Activated CD4-positive, CD25-positive, alpha-beta regulatory T cell treated with anti-CD3 and anti-CD28 coated beads, Interleukin-2, amount 50 U/mL, for 24 hours (primary cell): ENCODE data around the gene TLR2.
A peak's percentile ranks its signal among the peaks of the same experiment; 100 is the strongest.
"Not testable (repeated sequence)": the region's sequence is repeated elsewhere in the genome, so short reads cannot be mapped to it uniquely, and the experiment has no call there.

Source experiments
- ATAC-seq, 2 donors: fragments of 150-1000 bp; cut with Tn5 transposase; one replicate each; pipeline ENCODE4 v1.10.0; 2021; ENCODE audit warnings: mild to moderate bottlenecking in 1 of 2, moderate library complexity in 1 of 2

The TLR2 gene

GRCh38 chr4:153661908-153662307 lies 22.2 kb upstream of the TLR2 start:
- no peak for ATAC-seq

DNA sequence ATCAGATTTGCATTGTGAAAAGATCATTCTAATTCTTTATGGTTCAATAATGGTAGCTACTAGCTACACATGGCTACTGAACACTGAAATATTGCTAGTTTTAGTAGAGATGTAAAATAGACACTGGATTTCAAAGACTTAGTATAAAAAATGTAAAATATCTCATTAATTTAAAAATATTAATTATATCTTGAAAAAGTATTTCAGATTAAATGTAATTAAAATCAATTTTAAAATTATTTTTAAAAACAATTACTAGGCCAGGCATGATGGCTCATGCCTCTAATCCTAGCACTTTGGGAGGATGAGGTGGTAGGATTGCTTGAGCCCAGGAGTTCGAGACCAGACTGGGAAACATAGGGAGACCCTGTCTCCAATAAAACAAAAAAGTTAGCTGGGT lies 20.4 kb upstream of the TLR2 start:
- ATAC-seq, result no peak

- not testable (repeated sequence) for ATAC-seq
Measured at GRCh38 chr4:153666505-153666904, 17.6 kb upstream of the TLR2 start.

- ATAC-seq, result no peak
Measured at GRCh38 chr4:153668647-153669046, 15.4 kb upstream of the TLR2 start.

DNA sequence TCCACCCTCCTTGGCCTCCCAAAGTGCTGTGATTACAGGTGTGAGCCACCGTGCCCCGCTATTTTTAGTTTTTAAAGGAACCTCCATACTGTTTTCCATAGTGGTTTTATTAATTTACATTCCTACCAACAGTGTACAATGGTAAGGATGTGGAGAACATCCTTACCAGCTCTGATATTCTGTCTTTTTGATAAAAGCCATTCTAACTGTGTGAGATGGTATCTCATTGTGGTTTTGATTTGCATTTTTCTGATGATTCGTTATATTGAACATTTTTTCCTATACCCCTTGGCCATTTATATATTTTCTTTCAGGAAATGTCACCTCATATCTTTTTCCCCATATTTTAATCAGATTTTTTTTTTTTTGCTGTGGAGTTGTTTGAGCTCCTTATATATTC lies 14.2 kb upstream of the TLR2 start:
- ATAC-seq, result no peak

- no peak for ATAC-seq
Measured at GRCh38 chr4:153676486-153676885, 7.6 kb upstream of the TLR2 start.

DNA sequence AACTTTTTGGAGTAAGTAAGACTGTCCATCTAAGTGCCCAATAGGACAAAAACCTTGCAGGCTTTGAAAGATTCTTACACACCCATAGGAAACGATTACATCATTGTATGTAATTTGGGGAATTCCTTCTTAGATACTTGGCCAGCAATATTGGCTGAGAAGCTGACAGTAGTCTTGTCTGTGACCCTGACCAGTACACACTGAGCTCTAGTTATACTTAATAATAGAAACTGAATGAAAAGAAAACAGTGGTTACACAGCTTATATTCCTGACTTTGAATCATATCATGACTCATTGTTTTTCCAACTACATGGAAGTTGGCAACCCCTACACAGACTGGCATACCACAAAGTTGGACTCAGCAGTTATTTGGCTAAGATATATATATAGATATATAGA lies 7.1 kb upstream of the TLR2 start:
- no peak for ATAC-seq

GRCh38 chr4:153679486-153679885 lies 4.6 kb upstream of the TLR2 start:
- no peak for ATAC-seq

DNA sequence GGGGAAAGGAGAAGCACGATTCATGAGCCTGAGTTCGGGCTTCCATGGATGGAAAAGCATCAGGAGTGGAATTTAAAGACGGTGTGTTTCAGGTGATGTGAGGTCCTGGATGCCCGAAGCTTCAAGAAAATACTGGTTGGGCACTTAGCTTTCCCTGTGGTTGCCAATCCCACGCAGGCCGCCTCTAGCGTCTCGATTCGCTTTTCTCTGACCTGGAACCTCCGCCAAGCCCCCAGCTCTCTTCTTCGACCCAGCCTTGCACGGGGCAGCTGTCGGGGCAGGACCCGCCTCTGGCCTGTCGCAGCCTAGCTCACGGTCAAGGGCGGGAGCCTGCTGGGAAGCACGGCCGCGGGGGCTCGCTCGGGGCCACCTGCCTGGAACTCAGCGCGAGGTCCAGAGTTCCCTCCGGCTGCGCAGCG lies 308 bp upstream of the TLR2 start:
- no peak for ATAC-seq

GRCh38 chr4:153684971-153685371 lies 891 bp downstream of the TLR2 start:
- no peak for ATAC-seq

GRCh38 chr4:153704522-153704921 lies 20.4 kb downstream of the TLR2 start:
- ATAC-seq, result no peak

GRCh38 chr4:153705743-153706468 lies 21.8 kb downstream of the TLR2 start:
- no peak for ATAC-seq

DNA sequence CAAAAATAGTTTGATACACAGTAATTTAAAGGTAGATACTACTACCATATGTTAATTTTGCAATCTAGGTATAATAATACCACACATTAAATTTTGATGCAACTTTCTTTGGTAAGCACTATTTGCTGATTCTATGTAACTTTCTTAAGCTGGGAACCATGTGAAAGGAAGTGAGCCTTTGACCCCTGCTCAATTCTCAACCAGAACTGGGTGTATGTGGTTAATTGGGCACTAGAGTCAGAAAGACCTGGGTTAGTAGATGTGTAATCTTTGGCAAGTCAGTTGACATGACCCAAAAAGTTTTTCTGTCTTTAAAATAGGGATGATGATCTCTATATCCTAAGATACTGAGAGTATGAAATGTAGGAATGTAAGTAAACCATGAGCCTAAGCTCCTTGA lies 22.4 kb downstream of the TLR2 start:
- no peak for ATAC-seq

- no peak for ATAC-seq
Measured at GRCh38 chr4:153710681-153711080, 26.6 kb downstream of the TLR2 start.

DNA sequence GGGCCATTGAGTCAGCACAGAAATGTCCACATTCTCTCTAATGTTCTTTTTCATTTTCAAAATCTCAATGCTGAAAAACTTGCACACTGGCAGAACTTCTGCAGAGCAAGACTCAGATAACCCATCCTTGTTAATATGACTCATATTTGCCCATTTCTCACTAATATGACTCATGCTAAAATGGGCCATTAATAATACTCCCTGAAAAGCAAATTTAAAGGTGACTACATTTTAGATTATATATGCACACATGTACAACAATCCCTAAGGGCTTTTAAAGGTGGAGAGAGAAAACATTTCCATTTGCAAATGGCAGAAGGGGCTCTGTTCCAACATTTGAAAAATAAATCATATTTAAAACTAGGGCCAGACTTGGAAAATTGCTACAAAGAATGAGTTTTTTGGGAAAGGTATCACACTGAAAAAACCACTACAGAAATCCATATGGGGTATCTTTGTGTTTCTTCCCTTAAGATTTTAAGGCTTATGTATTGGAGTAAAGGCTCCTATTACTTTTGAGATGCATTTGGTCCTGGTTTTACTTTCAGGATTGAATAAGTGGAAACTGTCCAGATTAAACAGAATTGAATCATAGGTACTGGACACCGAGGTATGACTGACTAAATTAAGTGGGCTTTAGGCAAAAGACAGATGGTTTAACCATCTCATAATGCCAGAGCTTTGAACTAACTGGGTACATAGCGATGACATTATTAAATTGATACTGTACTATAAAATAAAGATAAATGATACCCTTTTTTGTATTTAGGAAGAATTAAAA lies 30.0 kb downstream of the TLR2 start:
- ATAC-seq, result peak; percentile 78 to 87

DNA sequence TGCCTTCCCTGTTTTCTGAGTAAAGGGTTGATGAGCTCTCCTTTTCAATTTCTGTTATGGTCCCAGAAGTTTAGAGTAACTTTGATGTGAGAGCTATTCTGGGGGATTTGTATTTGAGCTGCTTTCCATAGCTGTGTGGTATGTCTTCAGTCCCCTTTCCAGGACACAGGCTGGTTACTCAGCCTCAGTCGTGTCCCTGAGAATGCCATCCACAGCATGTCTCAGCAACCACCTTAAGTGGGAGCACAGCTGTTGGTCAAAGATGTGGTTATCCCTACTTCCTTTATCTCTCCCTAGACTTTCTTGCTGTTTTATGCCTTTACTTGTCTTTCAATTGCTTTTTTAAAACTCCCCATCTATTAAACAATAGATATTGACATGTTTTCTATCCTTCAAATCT lies 38.0 kb downstream of the TLR2 start:
- ATAC-seq, result no peak

DNA sequence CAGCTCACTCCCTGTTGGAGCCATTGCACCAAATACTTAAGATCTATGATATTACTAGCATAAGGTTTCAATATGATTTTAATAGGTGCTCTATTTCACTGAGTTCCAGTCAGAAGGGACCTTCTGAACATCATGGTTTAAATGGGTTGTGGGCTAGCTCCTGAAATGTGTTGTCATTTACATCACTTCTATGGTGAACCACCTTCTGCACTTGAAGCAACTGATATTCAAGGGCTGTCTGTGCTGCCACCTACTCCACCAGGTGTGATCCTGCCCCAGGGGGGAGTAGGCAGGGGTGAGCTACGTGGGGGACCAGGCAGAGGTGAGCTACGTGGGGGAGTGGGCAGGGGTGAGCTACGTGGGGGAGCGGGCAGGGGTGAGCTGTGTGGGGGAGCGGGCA lies 40.5 kb downstream of the TLR2 start:
- ATAC-seq, result peak in 1 of 2 donors; percentile 38

DNA sequence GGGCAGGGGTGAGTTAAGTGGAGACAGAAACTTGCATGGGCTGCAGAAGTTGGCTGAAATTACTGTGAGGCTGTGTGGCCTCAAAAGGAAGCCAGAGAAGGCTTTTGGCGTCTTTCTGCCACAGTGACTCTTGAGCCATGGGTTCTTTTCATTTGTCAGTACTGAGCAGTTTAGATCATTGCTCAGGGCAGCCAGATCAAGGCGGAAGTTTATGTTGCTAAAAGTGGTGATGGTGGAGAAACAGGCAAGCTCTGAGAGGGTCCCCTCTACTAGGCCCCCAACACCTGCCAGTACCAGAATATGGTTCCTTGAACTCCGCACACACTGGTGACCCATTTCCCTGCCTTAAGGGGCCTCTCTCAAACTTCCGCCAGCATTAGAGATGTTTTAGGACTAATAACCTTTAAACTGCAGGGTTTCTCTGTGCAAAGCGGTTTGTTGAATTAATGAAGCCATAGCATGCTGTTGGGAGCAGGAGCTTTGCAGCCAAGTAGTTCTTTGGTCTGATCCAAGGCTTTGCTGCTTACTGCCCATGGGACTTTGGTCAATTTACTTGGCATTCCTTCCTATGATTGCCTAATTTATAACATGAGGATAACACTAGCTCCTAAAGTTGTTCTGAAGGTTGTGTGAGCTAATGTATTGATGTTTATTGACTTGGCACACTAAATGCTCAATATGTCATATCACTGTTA lies 41.2 kb downstream of the TLR2 start:
- no peak for ATAC-seq

DNA sequence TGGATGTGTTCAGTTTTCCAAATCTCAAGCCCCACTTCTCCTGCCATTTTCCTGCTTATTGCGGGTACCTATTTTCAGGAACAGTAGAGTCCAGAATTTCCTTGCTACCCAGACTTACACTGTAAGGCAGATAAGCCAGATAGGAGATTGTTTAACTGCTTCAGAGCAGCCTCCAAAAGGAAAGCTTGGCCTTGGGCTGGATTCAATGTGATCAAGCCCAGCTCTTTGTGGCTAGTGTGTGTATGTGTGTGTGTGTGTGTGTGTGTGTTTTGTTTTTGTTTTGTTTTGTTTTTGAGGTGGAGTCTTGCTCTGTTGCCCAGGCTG lies 41.7 kb downstream of the TLR2 start:
- no peak for ATAC-seq

DNA sequence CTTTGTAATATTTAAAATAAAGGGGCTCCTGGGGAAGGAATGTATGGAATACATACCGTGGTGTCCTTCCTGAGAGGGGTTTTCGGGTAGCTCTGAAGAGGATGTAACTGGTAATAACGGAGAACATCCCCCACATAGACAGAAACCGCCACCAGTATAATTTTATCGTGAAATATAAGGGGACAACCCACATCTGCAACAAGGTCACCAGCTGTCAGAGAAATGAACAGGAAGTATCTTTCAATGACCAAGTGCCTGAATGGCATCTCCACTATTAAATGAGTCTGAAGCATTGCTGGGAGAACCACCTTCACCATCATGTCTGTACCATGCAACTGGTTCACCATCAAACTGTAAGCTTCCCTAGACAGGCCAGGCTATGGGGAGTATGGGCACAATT lies 44.1 kb downstream of the TLR2 start:
- no peak for ATAC-seq

GRCh38 chr4:153728660-153729059 lies 44.6 kb downstream of the TLR2 start:
- no peak for ATAC-seq

DNA sequence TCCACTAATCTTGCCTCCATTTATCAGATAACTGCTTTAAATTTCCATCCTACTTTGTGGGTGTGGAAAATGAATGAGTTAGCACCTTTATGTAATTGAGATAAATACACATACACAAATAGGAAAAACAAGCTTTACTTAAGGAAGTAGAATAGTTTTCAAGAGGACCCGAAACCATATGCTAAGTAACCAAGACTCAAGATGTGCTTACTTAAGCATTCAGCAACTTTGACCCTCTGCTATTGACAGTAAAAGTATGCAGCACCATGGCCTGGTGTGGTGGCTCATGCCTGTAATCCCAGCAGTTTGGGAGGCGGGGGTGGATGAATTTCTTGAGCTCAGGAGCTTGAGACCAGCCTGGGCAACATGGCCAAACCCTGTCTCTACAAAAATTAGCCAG lies 45.8 kb downstream of the TLR2 start:
- no peak for ATAC-seq

DNA sequence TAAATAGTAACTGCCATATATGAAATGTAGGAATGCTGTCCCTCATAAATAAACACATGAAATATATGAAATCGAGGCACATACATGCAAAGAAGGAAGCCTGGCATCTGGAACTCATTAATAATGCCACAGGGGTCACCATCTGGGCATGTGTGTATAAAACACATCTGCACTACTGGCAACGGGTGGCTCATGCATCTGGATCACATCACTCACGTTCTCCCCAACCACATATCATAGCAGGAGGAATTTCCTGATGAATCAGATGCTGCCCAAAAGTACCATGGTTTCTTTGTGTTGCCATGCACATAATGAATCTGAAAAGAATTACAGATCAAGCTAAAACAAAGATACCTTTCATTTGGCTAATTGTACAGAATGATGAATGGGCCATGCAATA lies 47.2 kb downstream of the TLR2 start:
- no peak for ATAC-seq
